Lung (tissue), 12 donors: ENCODE results near the gene HID1. TPM values are rescaled to one million over a fixed set of nuclear protein-coding genes. Genes with fewer than 3 reads are reported as not detected.

Source experiments
- ATAC-seq: fragments of 200-7000 bp; cut with Tn5 transposase; one replicate; pipeline ENCODE4 v1.9.1; 2020; ENCODE audit warnings: moderate number of reproducible peaks; ENCODE audit not compliant: insufficient read depth, low FRiP score
- DNase-seq, 3 donors: peaks; one replicate each; pipeline ENCODE4 v3.0.0-alpha.2; 2013 to 2017
- H3K27ac ChIP-seq, 2 donors: one replicate each; pipeline ENCODE4 v1.5.1; 2013; ENCODE audit warnings: mild to moderate bottlenecking in 2 of 2, moderate library complexity in 2 of 2, control low read depth in 1 of 2, inconsistent platforms in 1 of 2, low read depth in 1 of 2, low read length in 1 of 2
- H3K27me3 ChIP-seq, 3 donors: one replicate each; pipeline ENCODE4 v1.5.1; 2013; ENCODE audit warnings: low read length in 2 of 3; ENCODE audit not compliant: control insufficient read depth in 3 of 3, insufficient read depth in 3 of 3
- H3K36me3 ChIP-seq, 4 donors: one replicate each; pipeline ENCODE4 v1.5.1; 2013; ENCODE audit warnings: low read length in 4 of 4, mild to moderate bottlenecking in 1 of 4, moderate library complexity in 1 of 4; ENCODE audit not compliant: control insufficient read depth in 4 of 4, insufficient read depth in 4 of 4
- H3K4me1 ChIP-seq, 5 donors: one replicate each; pipeline ENCODE4 v1.5.1; 2013; ENCODE audit warnings: low read length in 5 of 5, mild to moderate bottlenecking in 2 of 5, moderate library complexity in 1 of 5; ENCODE audit not compliant: control insufficient read depth in 5 of 5, insufficient read depth in 5 of 5
- H3K4me3 ChIP-seq: one replicate; pipeline ENCODE4 v1.5.1; 2013; ENCODE audit warnings: mild to moderate bottlenecking, control low read depth, moderate library complexity
- H3K9ac ChIP-seq, 2 donors: one replicate each; pipeline ENCODE4 v1.5.1; 2013; ENCODE audit warnings: low read length in 2 of 2, control low read depth in 1 of 2; ENCODE audit not compliant: insufficient read depth in 1 of 2
- H3K9me3 ChIP-seq, 4 donors: one replicate each; pipeline ENCODE4 v1.5.1; 2013; ENCODE audit warnings: low read length in 3 of 4, mild to moderate bottlenecking in 1 of 4, moderate library complexity in 1 of 4; ENCODE audit not compliant: control insufficient read depth in 4 of 4, insufficient read depth in 3 of 4
- CTCF ChIP-seq: IDR thresholded peaks from 2 replicates; pipeline ENCODE4 v1.5.1; 2012; ENCODE audit warnings: mild to moderate bottlenecking; ENCODE audit errors: control extremely low read depth, extremely low read depth
- WGBS, 2 donors: extraction: QIAGEN DNeasy Blood & Tissue Kit; methylation state at CpG; one replicate each; pipeline ENCODE4 v1.1.7; 2013; 5-methylcytosine and 5-hydroxymethylcytosine counted together
- polyA plus RNA-seq, 2 donors: library from polyadenylated mRNA; stranded (reverse); fragments of 200-250 nt; gene quantifications; one replicate each; pipeline ENCODE4 v1.2.1, GENCODE V29; 2013
- total RNA-seq, 2 donors: library from RNA; depleted of rRNA in 1 of 2; stranded (reverse); fragments of >200 nt in 1 of 2; gene quantifications; one replicate each; pipeline ENCODE4 v1.2.1, GENCODE V29; 2014 to 2021
- donor health status: control.
- donor health status: control.
- donor health status: Bipolar disorder and iron deficiency.
- donor health status: healthy.
- donor health status: DM: yes; HTN: yes; CAD: no.

The HID1 gene
- total and polyA plus RNA-seq, 4 donors = 15.2 to 42.1 (median 29.2) TPM

GRCh38 chr17:74946641-74947040 is 25.9 kb downstream of the HID1 start:
- H3K9ac ChIP-seq = no peak overlapping the region
- H3K27me3 ChIP-seq = peaks cover 0 to 11% (median 2%) of the 10 kb centered on the region in 3 donors
- H3K9me3 ChIP-seq = no peaks in the 10 kb centered on the region
- no peaks in the 10 kb centered on the region for H3K4me1 ChIP-seq
- no peak overlapping the region for H3K27ac ChIP-seq
- 83 to 92% methylated on average over 14 of the region's 14 CpGs for WGBS, 2 donors
- ATAC-seq (no peak), DNase-seq (no peak)
- no peak for TF ChIP-seq CTCF
- H3K4me3 ChIP-seq = no peak overlapping the region
- H3K36me3 ChIP-seq = peaks cover 0 to 6% (median 0%) of the 10 kb centered on the region in 4 donors

GRCh38 chr17:74945543-74945942 is 27.0 kb downstream of the HID1 start:
- Histone ChIP-seq H3K9me3 (no peaks in the 10 kb centered on the region), H3K4me1 (no peaks in the 10 kb centered on the region), H3K27me3 (peaks cover 0 to 13% (median 2%) of the 10 kb centered on the region in 3 donors), H3K9ac (no peak overlapping the region), H3K27ac (no peak overlapping the region), H3K4me3 (no peak overlapping the region), H3K36me3 (no peaks in the 10 kb centered on the region)
- WGBS, 2 donors = 43 to 55% methylated on average over 6 of the region's 6 CpGs
- ATAC-seq = no peak
- no peak for DNase-seq
- TF ChIP-seq CTCF = no peak

GRCh38 chr17:74943808-74944522 is 28.6 kb downstream of the HID1 start:
- peaks cover 0 to 21% (median 2%) of the 10 kb centered on the region in 3 donors for H3K27me3 ChIP-seq
- DNase-seq (no peak), ATAC-seq (no peak)
- TF ChIP-seq CTCF = no peak
- WGBS, 2 donors = 66 to 69% methylated on average over 13 of the region's 13 CpGs
- no peak overlapping the region for H3K4me3 ChIP-seq
- H3K36me3 ChIP-seq = no peaks in the 10 kb centered on the region
- no peak overlapping the region for H3K27ac ChIP-seq
- no peak overlapping the region for H3K9ac ChIP-seq
- H3K4me1 ChIP-seq = no peaks in the 10 kb centered on the region
- H3K9me3 ChIP-seq = no peaks in the 10 kb centered on the region
